D341Med (cell line): ENCODE results near the gene SSH2.
"Not testable (repeated sequence)": the region's sequence is repeated elsewhere in the genome, so short reads cannot be mapped to it uniquely, and the experiment has no call there.

Experiments
- DNase-seq: peaks from one replicate; pipeline ENCODE4 v3.0.0; 2012; ENCODE audit warnings: low spot score

SSH2 gene

DNA sequence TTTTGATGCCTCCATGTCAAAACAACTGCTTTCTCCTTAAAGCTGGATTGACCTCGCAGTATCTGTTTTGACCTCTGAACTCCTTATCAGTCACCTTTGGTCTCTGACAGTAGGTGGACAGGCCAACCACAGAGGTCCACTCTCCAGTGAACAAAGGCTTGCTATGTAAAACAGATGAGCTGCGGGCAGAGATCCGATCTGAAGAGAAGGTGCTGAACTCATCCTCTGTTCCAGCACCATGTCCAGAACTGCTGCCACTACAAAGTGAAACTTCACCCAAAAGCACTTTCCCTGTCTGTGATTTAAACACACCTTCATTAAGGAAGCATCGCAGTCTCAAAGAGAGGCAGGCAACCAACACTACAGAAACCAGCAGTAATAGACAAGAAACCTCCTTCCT is 190.0 kb downstream of the SSH2 start:
- no peak for DNase-seq

DNA sequence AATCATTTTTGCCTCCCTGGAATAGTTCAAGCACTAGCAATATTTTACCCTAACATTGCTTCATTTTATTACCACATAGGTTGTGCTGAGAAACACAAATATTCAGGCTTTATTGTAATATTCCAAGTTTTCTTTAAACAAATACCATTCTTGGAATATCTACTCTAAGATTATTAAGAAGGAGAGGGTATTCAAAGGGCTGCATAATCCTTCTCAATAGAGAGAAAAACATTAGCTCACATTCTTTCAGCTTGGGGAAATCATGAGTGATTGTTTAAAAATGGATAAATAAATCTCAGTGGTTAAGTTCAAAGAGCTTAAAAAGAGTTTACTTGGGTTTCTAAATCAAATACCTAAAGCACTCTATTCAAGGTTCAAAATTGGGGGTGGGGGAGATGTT is 195.4 kb downstream of the SSH2 start:
- no peak for DNase-seq

DNA sequence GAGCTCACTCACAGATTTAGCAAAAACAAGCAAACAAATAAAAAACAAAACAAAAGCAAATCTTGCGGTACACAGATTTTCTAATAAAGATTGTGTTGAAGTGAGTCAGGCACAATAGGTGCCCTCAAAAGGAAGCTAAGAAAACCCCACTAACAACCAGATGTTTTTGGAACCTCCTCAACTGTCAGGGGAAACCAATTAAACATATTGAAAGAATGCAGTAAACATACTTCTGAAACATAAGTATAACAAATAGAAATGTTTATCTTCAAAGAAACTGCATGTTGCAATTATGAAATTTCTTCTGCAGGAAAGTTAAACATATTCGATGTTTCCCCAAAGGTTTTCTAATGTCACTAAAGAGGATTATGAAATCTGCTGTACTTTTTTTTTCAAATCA is 196.9 kb downstream of the SSH2 start:
- no peak for DNase-seq

DNA sequence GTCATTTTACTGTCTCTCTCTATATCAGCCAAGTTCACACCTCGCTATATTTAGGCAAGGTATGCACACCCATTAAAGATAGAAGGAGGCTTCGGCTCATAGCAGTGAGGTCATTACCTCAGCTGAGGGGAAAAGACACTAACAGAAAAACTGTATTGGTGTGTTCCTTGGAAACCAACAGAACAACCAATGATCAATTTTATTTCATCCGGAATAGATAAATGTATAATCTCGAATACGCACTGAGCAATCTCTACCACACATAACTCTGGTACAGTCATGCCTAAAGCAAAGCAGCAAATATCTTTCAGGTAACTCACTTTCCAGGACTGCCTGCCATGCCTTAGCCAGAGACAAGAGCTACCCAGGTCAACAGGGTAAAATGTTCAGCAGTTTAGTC is 197.4 kb downstream of the SSH2 start:
- DNase-seq: no peak

DNA sequence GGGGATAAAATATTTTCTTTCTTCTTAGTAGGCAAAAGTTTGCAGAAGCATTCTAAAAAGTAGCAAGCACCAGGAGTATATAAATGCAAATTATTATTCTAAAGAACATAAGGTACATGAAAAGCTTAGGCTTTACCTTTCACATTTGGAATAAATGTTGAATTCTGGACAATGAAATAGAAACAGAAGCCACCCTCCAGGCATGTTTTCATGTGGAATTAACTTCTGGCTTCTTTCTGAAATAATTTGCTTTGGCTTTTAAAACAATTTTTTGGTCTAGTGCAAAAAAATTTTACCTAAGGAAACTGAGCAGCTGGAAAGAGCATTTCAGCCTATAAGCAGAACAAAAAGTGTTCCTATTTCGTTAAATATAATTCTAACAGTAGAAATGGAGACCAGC is 197.8 kb downstream of the SSH2 start:
- no peak for DNase-seq

DNA sequence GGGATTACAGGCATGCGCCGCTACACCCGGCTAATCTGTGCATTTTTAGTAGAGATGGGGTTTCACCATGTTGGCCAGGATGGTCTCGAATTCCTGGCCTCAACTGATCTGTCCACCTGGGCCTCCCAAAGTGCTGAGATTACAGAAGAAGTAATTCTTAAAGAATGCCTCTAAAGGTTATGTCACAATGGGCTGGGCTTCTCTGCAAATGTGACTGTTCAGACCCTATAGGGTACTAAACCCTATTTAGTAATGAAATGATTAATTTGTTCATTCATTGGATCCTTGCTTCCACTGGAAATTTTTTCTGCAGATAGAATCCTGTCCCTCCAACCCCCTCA is 198.5 kb downstream of the SSH2 start:
- no peak for DNase-seq

DNA sequence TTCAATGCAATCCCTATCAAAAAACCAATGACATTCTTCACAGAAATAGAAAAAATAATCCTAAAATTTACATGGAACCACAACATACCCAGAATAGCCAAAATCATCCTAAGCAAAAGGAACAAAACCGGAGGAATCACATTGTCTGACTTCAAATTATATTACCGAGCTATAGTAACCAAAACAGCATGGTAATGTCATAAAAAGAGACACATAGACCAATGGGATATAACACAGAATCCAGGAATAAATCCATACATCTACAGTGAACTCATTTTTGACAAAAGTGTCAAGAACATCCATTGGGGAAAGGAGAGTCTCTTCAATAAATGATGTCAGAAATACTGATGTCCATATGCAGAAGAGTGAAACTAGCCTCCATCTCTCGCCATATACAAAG is 201.5 kb downstream of the SSH2 start:
- DNase-seq: no peak

DNA sequence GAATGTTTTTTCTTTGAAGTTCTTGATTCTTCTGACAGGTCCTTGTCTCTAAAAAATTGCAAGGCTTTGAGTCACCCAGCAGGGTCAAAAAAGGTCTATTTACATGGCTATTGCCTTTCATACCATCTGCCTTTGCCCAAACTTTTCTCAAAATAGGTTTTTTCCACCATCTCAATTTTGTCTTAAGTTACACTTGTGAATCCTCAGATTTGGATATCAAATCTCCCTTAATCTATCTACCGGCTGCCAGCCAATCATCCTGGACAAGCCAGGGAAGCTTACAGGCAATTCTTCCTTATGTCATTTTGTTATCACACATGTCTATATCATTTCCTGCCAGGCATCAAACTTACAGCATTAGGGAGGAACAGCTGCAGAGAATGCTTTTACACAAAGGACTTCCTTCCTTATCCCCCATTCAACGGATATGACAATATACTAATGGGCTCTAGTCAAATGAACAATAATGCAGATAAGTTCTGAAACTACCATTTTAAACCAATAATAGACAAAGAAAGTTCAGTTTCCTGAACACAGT is 203.2 kb downstream of the SSH2 start:
- peak; percentile 62 for DNase-seq

DNA sequence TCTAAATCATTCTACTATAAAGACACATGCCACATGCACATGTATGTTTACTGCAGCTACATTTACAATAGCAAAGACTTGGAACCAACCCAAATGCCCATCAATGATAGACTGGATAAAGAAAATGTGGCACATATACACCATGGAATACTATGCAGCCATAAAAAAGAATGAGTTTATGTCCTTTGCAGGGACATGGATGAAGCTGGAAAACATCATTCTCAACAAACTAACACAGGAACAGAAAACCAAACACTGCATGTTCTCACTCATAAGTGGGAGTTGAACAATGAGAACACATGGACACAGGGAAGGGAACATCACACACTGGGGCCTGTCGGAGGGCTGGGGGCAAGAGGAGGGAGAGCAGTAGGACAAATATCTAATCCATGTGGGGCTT is 204.6 kb downstream of the SSH2 start:
- not testable (repeated sequence) for DNase-seq

DNA sequence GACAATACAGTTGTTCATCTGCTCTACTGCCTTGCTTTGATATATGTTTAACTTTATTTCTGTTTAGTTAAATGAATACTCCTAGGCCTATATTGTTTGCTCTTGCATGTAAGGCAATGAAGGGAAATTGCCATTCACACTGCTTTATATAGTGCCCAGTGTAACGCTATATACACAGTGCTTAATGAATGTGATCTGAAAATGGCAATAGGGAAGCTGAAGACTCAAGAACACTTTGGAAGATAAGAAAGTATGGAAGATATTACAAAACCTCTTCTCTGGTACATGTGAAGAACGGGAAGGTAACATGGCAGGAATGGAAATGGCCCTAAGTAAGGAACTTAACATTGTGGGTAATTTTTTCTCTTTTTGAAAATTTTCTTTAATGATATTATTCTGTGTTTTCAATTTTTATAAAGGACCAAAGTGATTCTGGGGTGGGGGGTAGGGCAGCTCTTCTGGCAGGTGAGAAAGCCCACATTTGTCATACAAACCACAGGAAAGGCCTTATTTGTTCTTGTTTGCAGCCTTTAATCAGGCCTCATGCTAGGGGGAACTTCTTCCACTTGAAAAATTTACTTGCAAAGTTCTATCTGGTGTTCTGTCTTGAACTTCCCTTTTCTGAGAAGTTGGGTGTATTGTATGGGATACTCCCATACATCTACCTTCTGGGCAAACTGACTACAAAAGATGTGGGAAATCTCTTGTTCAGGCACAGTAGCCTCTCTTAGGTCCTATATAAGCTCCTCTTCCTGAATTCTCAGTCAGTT is 206.6 kb downstream of the SSH2 start:
- DNase-seq: no peak

DNA sequence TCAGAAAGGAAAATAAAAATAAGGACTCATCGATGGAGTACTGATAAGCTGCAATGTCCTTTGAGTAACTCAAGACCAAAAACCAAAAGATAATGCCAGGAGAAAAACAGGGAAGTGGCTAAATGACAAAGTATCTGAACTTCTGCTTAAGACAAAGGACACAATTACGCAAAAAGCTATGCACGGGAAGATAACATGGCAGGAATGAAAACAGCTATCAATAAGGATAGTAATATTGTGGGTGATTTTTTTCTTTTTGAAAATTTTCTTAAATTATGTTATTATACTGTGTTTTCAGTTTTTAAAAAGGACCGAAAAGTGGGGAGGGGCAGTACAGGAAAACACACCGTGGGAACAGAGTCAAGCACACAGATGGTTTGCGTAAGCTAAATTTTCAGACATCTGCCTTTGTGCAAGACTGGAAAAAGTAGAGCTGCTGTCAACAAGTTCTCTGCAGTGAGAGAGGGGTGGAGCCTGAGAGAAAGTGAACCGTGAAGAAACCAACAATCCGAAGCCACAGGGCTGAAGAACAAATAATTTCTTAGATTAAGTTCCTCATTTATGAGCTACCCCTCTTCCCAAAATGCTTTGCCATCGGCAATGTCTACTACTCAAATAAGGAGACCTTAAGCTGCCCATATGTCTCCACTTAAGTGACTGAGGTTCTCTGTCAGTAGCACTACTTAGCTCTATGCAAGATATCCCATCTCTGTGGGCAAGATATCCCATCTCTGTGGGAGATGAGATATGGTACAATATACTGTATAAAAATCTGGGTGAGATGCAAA is 207.4 kb downstream of the SSH2 start:
- DNase-seq: no peak

DNA sequence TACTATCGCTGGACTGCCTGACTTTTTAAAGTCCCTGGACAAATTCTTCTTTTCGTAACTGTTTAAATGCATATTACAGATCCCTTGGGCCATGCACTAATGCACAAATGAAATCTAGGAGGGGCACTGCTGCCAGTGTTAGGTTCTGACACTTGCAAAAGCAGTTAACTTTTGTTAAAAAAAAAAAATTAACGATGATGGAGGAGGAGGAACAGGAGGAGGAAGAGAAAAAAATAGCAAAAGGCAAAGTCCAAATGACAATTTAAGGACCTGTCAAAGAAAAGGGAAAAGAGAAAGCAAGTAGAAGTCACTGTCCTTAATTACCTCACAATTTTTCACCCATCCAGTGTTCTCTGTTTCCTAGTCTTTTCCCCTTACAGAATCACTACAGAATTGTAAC is 209.5 kb downstream of the SSH2 start:
- DNase-seq: no peak

DNA sequence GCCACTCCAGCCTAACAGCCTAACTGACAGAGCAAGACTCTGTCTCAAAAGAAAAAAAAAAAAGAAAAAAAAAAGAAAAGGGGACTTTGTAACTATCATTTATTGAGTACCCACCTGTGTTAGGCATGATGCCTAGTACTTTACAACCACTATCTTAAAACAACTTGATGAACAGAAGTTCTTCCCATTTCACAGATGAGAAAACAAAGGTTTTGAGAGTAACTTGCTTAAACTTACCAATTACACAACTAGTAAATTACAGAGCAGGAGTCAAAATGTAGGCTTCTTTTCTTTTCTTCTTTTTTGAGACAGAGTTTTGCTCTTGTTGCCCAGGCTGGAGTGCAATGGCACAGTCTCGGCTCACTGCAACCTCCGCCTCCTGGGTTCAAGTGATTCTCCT is 210.6 kb downstream of the SSH2 start:
- no peak for DNase-seq

DNA sequence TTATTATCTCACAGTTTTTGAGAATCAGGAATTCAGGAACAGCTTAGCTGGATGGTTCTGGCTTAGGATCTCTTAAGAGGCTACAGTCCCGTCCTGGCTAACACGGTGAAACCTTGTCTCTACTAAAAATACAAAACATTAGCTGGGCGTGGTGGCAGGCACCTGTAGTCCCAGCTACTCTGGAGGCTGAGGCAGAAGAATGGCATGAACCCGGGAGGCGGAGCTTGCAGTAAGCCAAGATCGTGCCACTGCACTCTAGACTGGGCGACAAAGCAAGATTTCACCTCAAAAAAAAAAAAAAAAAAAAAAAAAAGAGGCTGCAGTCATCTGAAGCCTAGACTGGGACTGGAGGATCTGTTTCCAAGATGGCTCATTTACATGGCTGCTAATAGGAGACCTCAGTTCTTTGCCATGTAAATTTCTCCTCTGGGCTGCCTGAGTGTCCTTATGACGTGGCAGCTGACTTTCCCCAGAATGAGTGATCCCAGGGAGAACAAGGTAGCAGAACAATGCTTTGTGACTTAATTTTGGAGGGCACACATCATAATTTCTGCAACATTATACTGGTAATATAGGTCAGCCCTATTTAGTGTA is 211.5 kb downstream of the SSH2 start:
- no peak for DNase-seq

DNA sequence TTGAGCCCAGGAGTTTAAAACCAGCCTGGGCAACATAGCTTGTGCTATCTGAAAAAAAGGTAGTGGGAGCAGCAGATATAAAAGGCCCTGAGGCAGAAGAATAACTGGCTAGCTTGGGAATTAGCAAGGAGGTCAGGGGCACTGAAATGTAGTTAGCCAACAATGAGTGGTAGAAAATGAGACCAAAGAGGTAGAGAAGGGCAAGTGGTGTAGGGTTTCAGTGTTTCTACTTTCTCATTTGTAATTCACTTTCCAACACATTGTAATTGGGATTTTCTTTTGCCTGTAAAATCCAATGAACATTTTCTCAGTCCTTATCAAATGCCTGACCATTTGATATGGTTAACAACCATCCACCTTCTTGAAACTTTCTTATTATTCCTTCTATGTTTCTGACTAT is 212.2 kb downstream of the SSH2 start:
- DNase-seq: no peak

DNA sequence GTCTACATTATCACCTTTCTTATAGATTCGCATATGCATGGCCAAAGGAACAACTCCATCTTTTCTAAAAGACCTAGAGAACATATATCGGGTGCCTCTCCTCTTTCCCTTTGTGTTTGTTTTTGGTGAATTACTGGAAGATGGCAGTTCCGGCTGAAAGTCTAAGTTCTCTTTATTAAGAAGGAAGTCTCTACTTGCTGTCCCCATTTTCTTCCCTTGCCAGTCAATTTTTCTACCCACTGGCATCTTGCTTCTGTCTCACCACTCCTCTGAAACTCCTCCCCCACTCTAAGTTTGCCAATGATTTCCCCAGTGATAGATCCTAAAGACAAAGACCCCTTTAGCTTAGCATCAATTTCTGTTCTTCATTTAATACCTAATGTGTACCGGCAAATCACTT is 213.5 kb downstream of the SSH2 start:
- DNase-seq: no peak

DNA sequence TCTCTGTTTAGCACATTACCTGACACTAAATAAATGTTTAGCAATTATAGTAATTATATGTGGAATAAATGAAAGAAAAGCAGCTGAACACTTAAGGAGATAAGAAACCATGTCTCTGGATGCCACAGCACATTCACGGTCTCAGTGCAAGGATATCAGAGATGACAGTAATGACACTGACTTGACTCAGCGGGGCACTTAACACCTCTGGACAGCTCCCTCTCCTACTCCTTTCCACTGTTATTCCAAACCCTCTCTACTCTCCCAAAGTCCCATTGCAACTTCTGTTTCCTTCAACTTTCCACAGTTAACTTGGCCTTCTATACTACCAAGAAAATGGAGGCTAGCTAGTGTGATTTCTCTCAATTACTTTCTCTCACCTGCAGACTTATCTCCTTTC is 214.3 kb downstream of the SSH2 start:
- DNase-seq: no peak

DNA sequence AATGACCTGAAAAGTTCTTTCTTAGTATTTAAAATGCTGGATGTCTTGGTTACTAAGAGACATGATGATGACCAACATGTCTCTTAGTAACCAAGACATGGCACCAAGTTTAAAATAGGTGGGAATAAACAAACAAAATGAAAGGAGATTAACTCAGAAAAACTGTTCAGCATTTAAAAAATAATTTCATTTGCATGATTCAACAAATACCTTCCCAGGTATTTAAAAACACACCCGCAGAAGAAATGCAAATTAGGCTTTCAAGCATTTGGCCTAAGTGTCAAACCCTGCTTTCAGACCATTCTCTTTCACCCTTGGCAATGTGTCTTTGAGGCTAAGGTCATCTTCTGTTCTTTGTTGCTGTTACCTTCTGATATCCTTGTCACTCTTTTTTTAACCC is 215.9 kb downstream of the SSH2 start:
- DNase-seq: no peak

DNA sequence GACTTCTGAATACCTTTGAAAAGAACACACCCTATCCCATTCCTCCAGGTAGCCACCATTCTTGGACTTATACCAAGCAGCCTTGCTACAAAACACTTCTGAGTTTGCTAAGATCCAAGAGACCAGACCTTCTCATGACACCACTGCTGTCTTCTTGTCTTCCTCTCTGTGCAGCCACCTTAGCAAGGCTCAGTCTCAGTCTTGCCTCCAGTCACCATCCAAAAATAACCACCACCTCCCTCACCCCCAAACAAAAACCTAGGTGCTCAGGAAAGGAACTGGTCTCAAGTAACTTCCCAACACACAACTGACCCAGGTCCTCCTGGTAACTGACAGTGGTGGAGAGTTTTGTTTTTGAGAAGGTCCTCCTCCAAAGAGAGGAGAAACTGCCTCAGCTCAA is 216.4 kb downstream of the SSH2 start:
- no peak for DNase-seq

DNA sequence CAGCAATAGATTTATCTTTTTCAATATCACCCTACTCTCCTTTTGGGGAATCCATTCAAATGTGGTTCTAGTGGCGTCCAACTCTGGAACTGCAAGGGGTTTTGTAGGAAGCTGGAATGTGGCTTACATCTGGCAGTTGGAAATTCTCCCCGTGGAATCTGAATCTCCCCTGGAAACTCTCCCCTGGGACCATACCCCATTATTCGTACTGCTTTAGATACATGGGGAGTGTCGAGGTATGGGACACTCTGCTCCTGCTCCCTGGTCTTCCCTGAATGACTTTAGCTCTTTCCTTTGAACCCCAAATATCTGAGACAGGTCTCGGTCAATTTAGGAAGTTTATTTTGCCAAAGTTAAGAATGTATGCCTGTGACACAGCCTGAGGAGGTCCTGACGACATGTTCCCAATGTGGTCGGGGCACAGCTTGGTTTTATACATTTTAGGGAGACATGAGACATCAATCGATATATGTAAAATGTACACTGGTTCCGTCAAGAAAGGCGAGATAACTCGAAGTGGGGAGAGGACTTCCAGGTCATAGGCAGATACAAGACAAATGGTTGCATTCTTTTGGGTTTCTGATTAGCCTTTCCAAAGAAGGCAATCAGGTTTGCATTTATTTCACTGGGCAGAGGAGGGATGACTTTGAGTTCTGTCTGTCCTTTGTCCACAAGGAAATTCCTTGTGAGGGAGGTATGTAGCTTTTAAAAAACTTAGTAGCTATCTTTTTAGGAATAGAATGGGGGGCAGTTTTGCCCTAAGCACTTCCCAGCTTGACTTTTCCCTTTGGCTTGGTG is 218.2 kb downstream of the SSH2 start:
- DNase-seq: no peak

DNA sequence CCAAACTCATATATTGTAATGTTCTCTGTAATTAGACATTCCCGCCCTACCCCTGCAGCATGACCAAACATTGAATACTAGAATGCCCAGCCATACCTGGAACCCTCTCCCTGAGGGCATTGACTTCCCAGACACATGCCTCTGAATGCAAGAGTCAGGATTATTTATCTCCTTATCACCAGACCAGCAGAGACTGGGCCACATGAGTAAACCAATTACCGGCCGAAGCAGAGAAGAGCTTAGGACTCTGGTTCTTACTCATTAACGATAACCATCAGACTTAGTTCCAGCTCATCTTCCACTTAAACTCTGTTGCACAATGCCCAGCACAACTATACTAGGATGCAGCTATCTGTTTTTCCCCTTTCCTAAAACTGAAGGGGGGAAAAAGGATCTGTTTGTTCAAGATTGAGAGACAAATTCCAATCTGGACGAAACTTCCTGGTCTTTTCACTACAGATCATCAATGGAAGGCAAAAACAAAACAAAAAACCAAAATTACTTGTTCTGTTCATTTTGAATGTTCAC is 219.1 kb downstream of the SSH2 start:
- DNase-seq: no peak

DNA sequence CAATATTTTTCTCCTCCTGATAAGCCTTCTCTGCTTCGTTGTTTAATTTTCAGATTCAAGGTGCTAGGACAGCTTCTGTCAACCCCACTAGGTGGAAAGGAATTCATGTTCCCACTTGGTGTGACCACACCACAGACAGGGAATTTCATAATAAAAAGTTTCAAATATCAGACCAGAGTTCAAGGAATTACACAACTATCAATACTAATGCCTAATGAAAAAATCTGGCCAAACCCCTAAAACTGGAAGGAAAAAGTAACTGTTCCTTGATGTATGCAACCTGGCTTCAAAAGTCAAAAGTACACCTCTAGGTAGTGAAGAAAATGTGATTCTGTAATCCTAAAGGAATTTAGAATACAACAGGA is 219.5 kb downstream of the SSH2 start:
- DNase-seq: no peak
